GM21528 (cell line): ENCODE results near the gene PTPN7.
A peak's percentile ranks its signal among the peaks of the same experiment; 100 is the strongest.
"Not testable (repeated sequence)": the region's sequence is repeated elsewhere in the genome, so short reads cannot be mapped to it uniquely, and the experiment has no call there.

Experiments
- ATAC-seq: cut with Tn5 transposase; IDR thresholded peaks from one replicate; pipeline ENCODE4 v1.9.1; 2021; ENCODE audit warnings: mild to moderate bottlenecking, moderate library complexity; ENCODE audit not compliant: unreplicated experiment, low FRiP score

Gene PTPN7

GRCh38 chr1:202154148-202154765 is 6.1 kb downstream of the PTPN7 start:
- ATAC-seq = no peak

DNA sequence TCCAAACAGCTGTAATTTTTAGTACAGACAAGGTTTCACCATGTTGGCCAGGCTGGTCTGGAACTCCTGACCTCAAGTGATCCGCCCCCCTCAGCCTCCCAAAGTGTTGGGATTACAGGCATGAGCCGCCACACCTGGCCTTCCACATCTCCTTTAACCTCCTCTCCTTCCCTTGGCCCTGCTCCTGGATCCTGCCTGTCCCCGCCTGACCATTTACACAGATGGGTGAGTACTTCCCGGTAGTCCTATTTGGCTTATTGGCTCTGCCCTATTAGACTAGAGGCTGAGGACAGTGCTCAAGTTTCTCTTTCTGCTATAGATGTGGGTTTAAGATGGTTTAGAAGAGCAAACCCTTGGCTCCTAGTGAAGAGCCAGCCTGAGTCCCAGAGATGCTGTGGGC is 7.1 kb downstream of the PTPN7 start:
- ATAC-seq = no peak

DNA sequence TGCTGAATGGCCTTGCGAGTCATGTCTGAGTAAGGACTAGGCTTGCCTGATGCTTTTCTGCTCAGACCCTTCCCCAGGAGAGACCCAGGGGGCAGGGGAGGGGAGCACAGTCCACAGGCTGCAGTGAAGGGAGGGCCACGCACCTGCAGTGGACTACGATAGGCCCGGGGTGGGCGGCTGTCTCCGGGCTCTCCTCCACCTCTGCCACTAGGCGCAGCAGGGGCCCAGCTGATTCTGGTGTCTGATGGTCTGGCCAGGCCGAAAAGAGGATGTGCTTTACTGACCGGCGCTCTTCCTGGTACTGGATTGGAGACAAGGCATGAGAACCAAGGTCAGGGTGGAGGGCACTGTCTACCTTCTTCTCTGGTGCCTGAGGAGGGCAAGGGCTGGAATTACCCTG is 8.0 kb downstream of the PTPN7 start:
- no peak for ATAC-seq

- ATAC-seq = no peak
Observed at GRCh38 chr1:202151045-202151444, 9.4 kb downstream of the PTPN7 start.

DNA sequence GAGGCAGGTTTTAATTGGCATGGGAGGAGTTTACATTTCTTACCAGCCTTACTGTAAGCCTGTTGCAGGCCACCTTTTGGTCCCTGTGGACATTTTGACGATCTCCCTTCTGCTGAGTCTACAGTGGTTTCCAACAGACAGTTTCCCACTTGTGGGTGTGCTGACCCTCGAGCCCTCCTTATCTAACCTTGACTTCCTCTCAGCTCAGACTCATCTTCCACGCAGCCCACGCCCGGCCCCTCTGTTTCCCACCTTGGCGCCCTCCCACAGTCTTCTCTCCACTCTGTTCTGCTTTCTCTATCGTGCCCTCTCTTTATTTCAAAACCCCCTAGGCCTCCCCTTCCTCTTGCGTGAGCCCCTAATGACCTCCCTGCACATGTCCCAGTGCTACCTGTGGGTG is 9.8 kb downstream of the PTPN7 start:
- no peak for ATAC-seq

- no peak for ATAC-seq
Observed at GRCh38 chr1:202150187-202150586, 10.2 kb downstream of the PTPN7 start.

GRCh38 chr1:202149566-202149965 is 10.8 kb downstream of the PTPN7 start:
- no peak for ATAC-seq

DNA sequence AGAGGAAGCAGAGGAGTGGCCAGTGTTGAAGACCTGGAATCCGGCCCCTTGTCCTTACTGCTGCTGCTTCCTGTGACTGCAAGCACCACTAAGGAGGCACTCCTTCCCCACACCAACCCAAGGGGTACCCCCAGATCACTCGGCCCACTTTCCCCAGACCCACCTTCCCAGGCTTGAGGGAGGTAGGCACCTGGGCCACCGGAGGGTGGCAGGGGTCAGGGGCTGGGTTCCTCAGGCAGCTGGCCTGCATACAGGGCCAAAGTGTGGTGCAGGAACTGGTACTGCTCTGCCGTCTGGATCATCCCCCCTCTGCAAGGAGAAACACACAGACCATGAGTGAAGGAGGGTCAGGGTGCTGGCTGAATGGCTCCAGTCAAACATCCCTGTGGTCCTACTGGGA is 12.0 kb downstream of the PTPN7 start:
- ATAC-seq = no peak

DNA sequence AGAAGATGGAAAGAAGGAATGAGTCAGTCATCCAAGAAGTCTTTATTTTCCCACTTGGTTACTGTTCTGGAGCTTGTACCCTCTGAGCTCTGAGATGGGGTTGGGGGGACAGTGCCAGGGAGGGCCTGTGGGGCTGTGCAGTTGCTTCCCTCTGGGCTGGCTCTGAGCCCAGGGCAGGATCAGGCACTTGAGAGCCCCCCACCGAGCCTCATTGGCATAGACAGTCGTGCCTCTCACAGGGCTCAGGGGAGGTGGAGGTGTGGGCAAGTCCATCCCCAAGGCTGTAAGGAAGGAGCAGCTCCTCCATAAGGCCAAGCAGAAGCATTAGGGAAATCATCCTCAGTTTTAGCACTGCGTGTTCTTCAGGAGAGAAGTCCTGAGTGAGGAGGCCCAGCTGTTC is 13.4 kb downstream of the PTPN7 start:
- ATAC-seq = no peak

DNA sequence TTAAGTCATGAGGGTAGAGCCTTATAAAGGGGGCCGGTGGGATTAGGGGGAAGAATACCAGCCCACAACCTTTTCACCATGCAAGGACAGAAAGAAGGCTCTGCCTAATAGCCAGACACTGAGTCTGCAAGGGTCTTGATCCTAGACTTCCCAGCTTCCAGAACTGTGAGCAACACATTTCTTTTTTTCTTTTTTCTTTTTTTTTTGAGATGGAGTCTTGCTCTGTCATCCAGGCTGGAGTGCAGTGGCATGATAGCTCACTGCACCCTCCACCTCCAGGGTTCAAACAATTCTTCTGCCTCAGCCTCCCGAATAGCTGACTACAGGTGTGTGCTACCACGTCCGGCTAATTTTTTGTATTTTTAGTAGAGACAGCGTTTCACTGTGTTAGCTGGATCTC is 14.1 kb downstream of the PTPN7 start:
- no peak for ATAC-seq

DNA sequence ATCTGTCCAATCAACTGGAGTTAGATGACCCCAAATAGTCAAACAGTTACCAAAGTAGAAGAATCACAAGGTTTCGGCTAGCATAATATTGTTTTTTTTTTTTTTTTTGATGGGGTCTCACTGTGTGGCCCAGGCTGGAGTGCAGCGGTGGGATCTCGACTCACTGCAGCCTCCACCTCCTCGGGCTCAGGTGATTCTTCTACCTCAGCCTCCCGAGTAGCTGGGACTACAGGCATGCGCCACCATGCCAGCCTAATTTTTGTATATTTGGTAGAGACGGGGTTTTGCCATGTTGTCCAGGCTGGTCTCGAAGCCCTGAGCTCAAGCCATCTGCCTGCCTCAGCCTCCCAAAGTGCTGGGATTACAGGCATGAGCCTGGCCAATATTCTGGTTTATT is 14.7 kb downstream of the PTPN7 start:
- not testable (repeated sequence) for ATAC-seq

DNA sequence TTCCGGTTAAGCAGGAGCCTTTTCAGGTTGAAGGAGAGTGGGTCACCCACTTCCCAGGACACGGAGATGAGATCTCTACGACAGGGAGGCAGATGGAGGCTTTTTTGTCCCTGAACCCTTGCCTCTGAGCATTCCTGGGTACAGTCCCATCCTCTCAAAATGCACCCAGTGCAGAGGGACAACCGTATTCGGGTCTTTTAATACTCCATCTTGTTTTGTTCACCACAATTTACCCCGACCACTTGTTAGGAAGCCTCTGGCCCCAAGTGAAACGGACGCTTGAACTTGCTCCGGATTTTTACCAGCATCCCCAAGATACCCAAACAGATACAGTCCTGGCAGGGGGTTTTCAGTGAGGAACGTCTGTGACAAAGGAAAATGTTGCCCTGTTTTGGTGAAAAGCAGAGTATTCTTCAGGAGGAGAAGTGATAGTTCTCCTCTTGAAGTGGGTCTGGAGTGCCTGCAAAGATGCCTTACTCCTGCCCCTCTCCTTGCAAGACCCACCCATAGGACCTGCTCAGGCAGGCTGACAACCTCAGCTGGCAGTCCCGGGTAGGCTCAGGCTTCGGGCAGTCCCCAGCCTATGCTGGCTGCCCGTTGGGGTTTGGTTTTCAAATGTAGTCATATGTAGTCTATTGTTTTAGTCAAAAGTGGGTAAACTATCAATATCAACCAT is 15.2 kb downstream of the PTPN7 start:
- no peak for ATAC-seq

- ATAC-seq = peak; percentile 56
Observed at GRCh38 chr1:202144402-202145067, 15.9 kb downstream of the PTPN7 start, which contains the start of gene ARL8A. Gene ARL8A, minus strand, starts transcription at chr1:202144737. Its CDS starts 165 bp downstream, at chr1:202144572.

DNA sequence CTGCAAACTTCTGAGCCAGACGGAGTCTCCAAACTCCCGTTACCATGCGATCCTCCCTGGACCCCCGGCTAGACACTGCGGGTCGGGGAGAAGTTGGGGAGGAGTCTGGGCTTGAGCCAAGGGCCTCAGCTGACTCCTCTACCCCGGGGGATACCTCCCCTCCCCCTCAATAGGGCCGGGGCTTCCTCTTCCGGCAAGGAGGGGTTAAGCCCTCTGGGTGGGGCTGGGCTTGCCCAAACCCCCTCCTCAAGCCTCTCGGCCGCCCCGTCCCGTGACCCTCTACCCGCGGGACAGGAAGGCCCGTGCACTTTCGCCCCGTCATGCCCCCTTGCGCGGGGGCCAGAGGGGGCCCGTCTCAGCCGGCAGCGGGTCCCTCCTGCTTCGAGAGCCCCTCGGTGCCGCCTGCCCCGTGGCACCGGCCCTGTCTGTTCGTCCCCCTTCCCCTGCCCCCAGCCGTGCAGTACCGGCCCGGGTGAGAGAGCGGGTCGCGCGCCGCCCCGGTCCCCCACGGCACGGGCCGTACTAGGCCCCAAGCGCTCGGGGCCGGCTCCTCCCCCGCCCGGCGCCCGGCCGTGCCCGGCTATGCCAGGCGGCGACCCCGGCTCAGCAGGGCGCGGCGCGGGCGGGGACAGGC is 16.5 kb downstream of the PTPN7 start:
- peak; percentile 53 for ATAC-seq

- peak; percentile 34 for ATAC-seq
Observed at GRCh38 chr1:202143011-202143767, 17.2 kb downstream of the PTPN7 start.

DNA sequence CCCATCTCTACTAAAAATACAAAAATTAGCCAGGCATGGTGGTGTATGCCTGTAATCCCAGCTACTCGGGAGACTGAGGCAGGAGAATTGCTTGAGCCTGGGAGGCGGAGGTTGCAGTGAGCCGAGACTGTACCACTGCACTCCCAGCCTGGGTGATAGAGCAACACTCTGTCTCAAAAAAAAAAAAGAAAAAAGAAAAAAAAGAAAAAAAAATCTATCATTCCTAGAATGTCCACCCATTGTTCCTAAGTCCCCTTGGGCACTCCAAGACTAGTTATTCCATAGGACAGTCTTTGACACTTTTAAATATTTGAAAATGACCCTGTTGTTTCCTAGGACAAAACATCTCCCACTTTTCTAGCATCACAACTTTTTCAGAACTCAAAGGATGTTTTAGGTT is 18.9 kb downstream of the PTPN7 start:
- ATAC-seq = not testable (repeated sequence)

DNA sequence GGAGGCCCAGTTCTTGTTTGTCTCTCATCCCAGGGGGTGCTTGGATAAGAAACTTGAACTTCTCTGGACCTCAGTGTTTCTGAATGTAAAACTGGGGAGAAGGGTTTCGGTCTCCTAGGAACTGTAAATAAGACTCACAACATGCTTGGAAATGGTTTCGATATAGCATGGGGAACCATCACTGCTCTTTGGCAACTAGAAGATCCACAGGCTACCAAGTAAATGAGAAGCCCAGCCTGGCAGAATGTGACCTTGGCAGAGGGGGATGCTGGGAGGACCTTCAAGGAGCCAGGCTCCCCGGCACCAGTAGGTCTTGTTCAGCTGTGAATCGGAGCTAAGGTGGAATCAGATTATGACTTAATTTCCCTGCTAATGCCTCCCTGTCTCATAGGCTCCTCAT is 19.6 kb downstream of the PTPN7 start:
- no peak for ATAC-seq

GRCh38 chr1:202135221-202135721 is 25.1 kb downstream of the PTPN7 start:
- no peak for ATAC-seq

DNA sequence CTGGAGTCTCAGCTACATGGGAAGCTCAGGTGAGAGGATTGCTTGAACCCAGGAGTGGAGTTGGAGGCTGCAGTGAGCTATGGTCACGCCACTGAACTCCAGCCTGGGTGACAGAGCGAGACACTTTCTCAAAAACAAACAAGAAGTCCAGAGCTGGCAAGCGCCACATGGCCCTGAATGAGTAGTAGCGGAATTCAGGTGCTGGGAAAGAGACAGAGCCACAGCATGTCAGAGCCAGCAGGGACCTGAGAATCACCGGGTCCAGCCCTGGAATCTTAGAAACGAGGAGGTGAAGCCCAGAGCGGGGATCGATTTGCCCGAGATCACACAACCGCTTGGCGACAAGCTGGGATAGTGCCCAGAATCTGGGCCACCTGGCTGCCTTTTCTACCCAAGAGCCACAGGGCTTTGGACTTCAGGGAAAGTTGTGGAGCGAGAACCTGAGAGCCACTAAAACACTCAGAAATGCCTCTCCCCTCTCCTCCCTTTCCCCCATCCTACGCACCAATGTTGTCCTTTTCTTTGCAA is 25.7 kb downstream of the PTPN7 start:
- no peak for ATAC-seq

GRCh38 chr1:202133989-202134388 is 26.4 kb downstream of the PTPN7 start:
- no peak for ATAC-seq
